CD4-positive, alpha-beta T cell (primary cell): Measurements from ENCODE around the gene HOXA11. TPM values are rescaled to one million over a fixed set of nuclear protein-coding genes. Genes with fewer than 3 reads are reported as not detected.

ENCODE experiments used
- ATAC-seq: fragments of 200-7000 bp; cut with Tn5 transposase; one replicate; pipeline ENCODE4 v1.10.0; 2022; ENCODE audit warnings: mild to moderate bottlenecking; ENCODE audit not compliant: poor library complexity
- CTCF ChIA-PET: fragments of 350-600 bp; sonication (Branson Sonifier 250); formaldehyde crosslinking; loops from one replicate; lab custom pipeline; 2021; ENCODE audit warnings: antibody characterized with exemption, inconsistent platforms; lab: Charles Lee
- POLR2A ChIA-PET: fragments of 350-600 bp; sonication (Branson Sonifier 250); formaldehyde crosslinking; loops from one replicate; lab custom pipeline; 2021; ENCODE audit warnings: antibody characterized with exemption, inconsistent platforms; lab: Charles Lee
- DNase-seq, 14 experiments: peaks; one replicate each; pipeline ENCODE4 v3.0.0-alpha.2; 2013 to 2020; ENCODE audit warnings: mixed read lengths in 2 of 14
- H3K27ac ChIP-seq, 2 donors: one replicate each; pipeline versions ENCODE4 v1.5.1 to v1.7.0; 2013; ENCODE audit warnings: low read length in 2 of 2, low read depth in 1 of 2, mild to moderate bottlenecking in 1 of 2
- H3K27me3 ChIP-seq, 2 experiments: 1 replicate in 1 of 2; 2 replicates in 1 of 2; pipeline versions ENCODE4 v1.6.1 to v1.7.0; 2013; ENCODE audit warnings: low read length in 2 of 2, control low read depth in 1 of 2, mild to moderate bottlenecking in 1 of 2, moderate library complexity in 1 of 2; ENCODE audit not compliant: insufficient read depth in 2 of 2, control insufficient read depth in 1 of 2
- H3K36me3 ChIP-seq: one replicate; pipeline ENCODE4 v1.6.1; 2013; ENCODE audit warnings: low read length, control low read depth; ENCODE audit not compliant: insufficient read depth
- H3K4me1 ChIP-seq: one replicate; pipeline ENCODE4 v1.6.1; 2013; ENCODE audit warnings: low read length, control low read depth; ENCODE audit not compliant: insufficient read depth
- H3K4me3 ChIP-seq: one replicate; pipeline ENCODE4 v1.5.1; 2013; ENCODE audit warnings: mild to moderate bottlenecking, low read length, moderate library complexity
- H3K9me3 ChIP-seq, 2 experiments: 1 replicate in 1 of 2; 2 replicates in 1 of 2; pipeline versions ENCODE4 v1.6.1 to v1.7.0; 2013; ENCODE audit warnings: low read length in 2 of 2, mild to moderate bottlenecking in 2 of 2, control low read depth in 1 of 2, moderate library complexity in 1 of 2; ENCODE audit not compliant: control insufficient read depth in 1 of 2, insufficient read depth in 1 of 2
- H3K27ac Mint-ChIP-seq: one replicate; pipeline ENCODE4 v1.8.0; 2020; ENCODE audit warnings: mixed read lengths
- H3K27me3 Mint-ChIP-seq: one replicate; pipeline ENCODE4 v1.8.0; 2021; ENCODE audit warnings: mixed read lengths
- H3K36me3 Mint-ChIP-seq: one replicate; pipeline ENCODE4 v1.8.0; 2021; ENCODE audit warnings: low read depth, mixed read lengths
- H3K4me1 Mint-ChIP-seq: one replicate; pipeline ENCODE4 v1.8.0; 2021; ENCODE audit warnings: low read depth, mixed read lengths
- H3K4me3 Mint-ChIP-seq: one replicate; pipeline ENCODE4 v1.8.0; 2020; ENCODE audit warnings: mild to moderate bottlenecking, mixed read lengths
- H3K9me3 Mint-ChIP-seq: one replicate; pipeline ENCODE4 v1.8.0; 2020; ENCODE audit warnings: mixed read lengths
- intact Hi-C, 2 experiments: fragments of 100-400 bp; cut with DNase I in 1 of 2; cut with micrococcal nuclease in 1 of 2; formaldehyde crosslinking; loops; one replicate each; pipeline versions ENCODE4 v1.15.1 to v1.9.0; 2023 to 2025; cut with DNase I, micrococcal nuclease
- microRNA-seq: library from miRNA; unstranded; fragments of <30 nt; microRNA quantifications from one replicate; pipeline ENCODE4 v1.2.0, GENCODE V29; 2021; ENCODE audit warnings: borderline microRNAs expressed, borderline replicate concordance
- total RNA-seq, 174 experiments: library from RNA in 2 of 174; stranded (reverse) in 2 of 174; gene quantifications; one replicate each; pipeline ENCODE4 v1.2.3 and lab custom pipeline; 2021 to 2026
- TF ChIP-seq, protein P1 (sequence below): fragments of 200-600 bp; IDR thresholded peaks from one replicate; pipeline ENCODE4 v1.8.0; 2022; ENCODE audit warnings: antibody characterized with exemption, mild to moderate bottlenecking

HOXA11 gene
- total RNA-seq, 2 experiments from 2014 or later: not detected

DNA sequence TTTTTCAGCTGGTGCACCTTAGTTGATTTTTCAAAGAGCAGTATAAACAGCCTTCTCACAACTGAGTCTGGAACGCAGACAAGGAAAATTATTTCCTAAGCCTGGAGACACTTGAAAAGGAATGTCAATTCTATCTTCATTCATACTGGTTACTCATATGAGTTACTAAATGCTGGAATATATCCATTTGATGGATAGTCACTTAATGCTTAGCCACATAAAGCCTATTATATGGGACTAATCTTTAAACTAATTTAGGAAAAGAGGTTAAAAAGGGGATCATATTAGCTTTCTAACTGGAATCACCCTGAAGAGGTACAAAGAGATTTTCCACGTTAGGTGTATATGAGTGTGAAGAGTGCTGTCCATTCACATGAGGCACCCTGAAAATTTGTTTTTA lies 52.8 kb downstream of the HOXA11 start:
- DNase-seq (no peak), ATAC-seq (no peak)
- H3K27ac Mint-ChIP-seq: no peak overlapping the region
- peaks cover 76% of the 10 kb centered on the region for H3K27me3 Mint-ChIP-seq
- no peak overlapping the region for H3K4me3 Mint-ChIP-seq
- Histone ChIP-seq H3K4me1 (peaks cover 10% of the 10 kb centered on the region), H3K4me3 (no peak overlapping the region), H3K36me3 (no peaks in the 10 kb centered on the region), H3K9me3 (peaks cover 0 to 8% of the 10 kb centered on the region in 2 experiments), H3K27ac (no peak overlapping the region), H3K27me3 (peaks cover 28 to 43% of the 10 kb centered on the region in 2 experiments)
- no peaks in the 10 kb centered on the region for H3K9me3 Mint-ChIP-seq
- POLR2A ChIA-PET: interaction anchor here (0.6 kb wide), 1 partner anchor 62 kb away, joined by 3 read pairs; no protein-coding TSS in a partner anchor
- no peaks in the 10 kb centered on the region for H3K36me3 Mint-ChIP-seq
- TF ChIP-seq, protein P1, sequence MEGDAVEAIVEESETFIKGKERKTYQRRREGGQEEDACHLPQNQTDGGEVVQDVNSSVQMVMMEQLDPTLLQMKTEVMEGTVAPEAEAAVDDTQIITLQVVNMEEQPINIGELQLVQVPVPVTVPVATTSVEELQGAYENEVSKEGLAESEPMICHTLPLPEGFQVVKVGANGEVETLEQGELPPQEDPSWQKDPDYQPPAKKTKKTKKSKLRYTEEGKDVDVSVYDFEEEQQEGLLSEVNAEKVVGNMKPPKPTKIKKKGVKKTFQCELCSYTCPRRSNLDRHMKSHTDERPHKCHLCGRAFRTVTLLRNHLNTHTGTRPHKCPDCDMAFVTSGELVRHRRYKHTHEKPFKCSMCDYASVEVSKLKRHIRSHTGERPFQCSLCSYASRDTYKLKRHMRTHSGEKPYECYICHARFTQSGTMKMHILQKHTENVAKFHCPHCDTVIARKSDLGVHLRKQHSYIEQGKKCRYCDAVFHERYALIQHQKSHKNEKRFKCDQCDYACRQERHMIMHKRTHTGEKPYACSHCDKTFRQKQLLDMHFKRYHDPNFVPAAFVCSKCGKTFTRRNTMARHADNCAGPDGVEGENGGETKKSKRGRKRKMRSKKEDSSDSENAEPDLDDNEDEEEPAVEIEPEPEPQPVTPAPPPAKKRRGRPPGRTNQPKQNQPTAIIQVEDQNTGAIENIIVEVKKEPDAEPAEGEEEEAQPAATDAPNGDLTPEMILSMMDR: no peak
- CTCF ChIA-PET: no interaction called here
- H3K4me1 Mint-ChIP-seq: no peaks in the 10 kb centered on the region
- intact Hi-C loops: no loop called here

DNA sequence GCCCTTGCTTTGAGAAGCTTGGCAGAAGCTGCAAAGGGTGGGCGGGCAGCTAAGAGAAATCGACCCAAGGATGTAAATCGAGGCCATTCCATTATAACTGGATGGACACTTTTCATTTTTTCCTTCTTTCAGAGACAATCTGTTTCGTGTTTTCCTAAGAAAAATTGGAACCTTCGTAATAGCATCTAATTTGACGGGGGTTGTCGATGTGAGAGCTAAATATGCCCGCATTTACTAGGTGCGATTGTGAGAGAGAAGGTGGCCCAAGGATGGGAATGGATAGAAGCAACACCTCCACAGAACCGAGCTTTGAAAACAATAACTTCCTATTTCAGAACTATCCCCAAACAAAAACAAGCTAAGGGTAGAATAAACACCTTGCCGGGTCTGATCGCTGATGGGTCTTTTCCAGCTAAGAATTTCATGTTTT lies 53.6 kb downstream of the HOXA11 start:
- Mint-ChIP-seq H3K9me3 (no peaks in the 10 kb centered on the region), H3K4me3 (peak overlapping the region; percentile 65), H3K4me1 (no peaks in the 10 kb centered on the region), H3K27ac (no peak overlapping the region), H3K36me3 (no peaks in the 10 kb centered on the region), H3K27me3 (peaks cover 74% of the 10 kb centered on the region)
- H3K9me3 ChIP-seq: peaks cover 0 to 8% of the 10 kb centered on the region in 2 experiments
- ChIA-PET CTCF (no interaction called here), POLR2A (no interaction called here)
- no peak for DNase-seq
- no peak overlapping the region for H3K27ac ChIP-seq
- no peaks in the 10 kb centered on the region for H3K36me3 ChIP-seq
- H3K4me1 ChIP-seq: peaks cover 10% of the 10 kb centered on the region
- intact Hi-C loops: no loop called here
- H3K4me3 ChIP-seq: peak overlapping the region; percentile 62
- TF ChIP-seq, protein P1: no peak
- ATAC-seq: no peak
- H3K27me3 ChIP-seq: peaks cover 20 to 35% of the 10 kb centered on the region in 2 experiments

Small RNAs within 50 kb of the gene (microRNA-seq; reads per million reads assigned to microRNA genes)
- 12.8 reads per million, percentile 42 among the genes with 10 or more reads in this experiment for gene MIR196B

Other genes starting within 250 kb of the HOXA11 start
- gene HOXA1, start 89.2 kb downstream of the HOXA11 start, total RNA-seq: under 1 TPM; 0.14 to 0.22 TPM
- gene HOXA2, start 82.5 kb downstream of the HOXA11 start, total RNA-seq: not detected
- not detected for gene HOXA4, start 54.5 kb downstream of the HOXA11 start, total RNA-seq
- gene HOXA5, start 41.6 kb downstream of the HOXA11 start, total RNA-seq: not detected
- gene HOXA6, start 37.5 kb downstream of the HOXA11 start, total RNA-seq: not detected
- not detected for gene HOXA3, start 32.6 kb downstream of the HOXA11 start, total RNA-seq
- not detected for gene HOXA7, start 28.6 kb downstream of the HOXA11 start, total RNA-seq
- not detected for gene HOXA9, start 19.7 kb downstream of the HOXA11 start, total RNA-seq
- gene HOXA10, start 10.9 kb downstream of the HOXA11 start, total RNA-seq: not detected
- gene HOXA13, start 14.9 kb upstream of the HOXA11 start, total RNA-seq: not detected
- under 1 TPM; 0.25 to 0.33 TPM for gene EVX1, start 57.6 kb upstream of the HOXA11 start, total RNA-seq